GM23248 (cell line): ENCODE data around the gene HSD3B2. TPM values are rescaled to one million over a fixed set of nuclear protein-coding genes. Genes with fewer than 3 reads are reported as not detected.
A peak's percentile ranks its signal among the peaks of the same experiment; 100 is the strongest.

Experiments
- DNase-seq: peaks from one replicate; pipeline ENCODE4 v3.0.0-alpha.2; 2015
- H2AFZ ChIP-seq: fragments of 200-600 bp; sonication (generic); 2 replicates; pipeline ENCODE4 v1.6.1; 2016; ENCODE audit warnings: antibody characterized with exemption
- H3F3A ChIP-seq: fragments of 200-600 bp; sonication (generic); 2 replicates; pipeline ENCODE4 v1.6.1; 2016; ENCODE audit warnings: mild to moderate bottlenecking, antibody characterized with exemption, mixed run types; ENCODE audit not compliant: insufficient read depth
- H3K27ac ChIP-seq: fragments of 200-600 bp; sonication (generic); 2 replicates; pipeline ENCODE4 v1.5.1; 2016; ENCODE audit warnings: mild to moderate bottlenecking
- H3K27me3 ChIP-seq: fragments of 200-600 bp; sonication (generic); replicated peaks from 2 replicates; pipeline ENCODE4 v1.6.1; 2016; ENCODE audit warnings: mild to moderate bottlenecking; ENCODE audit not compliant: insufficient read depth
- H3K36me3 ChIP-seq: fragments of 200-600 bp; sonication (generic); 2 replicates; pipeline ENCODE4 v1.6.1; 2016; ENCODE audit warnings: low read depth, mild to moderate bottlenecking
- H3K4me1 ChIP-seq: fragments of 200-600 bp; sonication (generic); 2 replicates; pipeline ENCODE4 v1.6.1; 2016; ENCODE audit warnings: mild to moderate bottlenecking; ENCODE audit not compliant: insufficient read depth
- H3K4me2 ChIP-seq: fragments of 200-600 bp; sonication (generic); one replicate; pipeline ENCODE4 v1.6.1; 2016; ENCODE audit warnings: mild to moderate bottlenecking; ENCODE audit not compliant: unreplicated experiment
- H3K4me3 ChIP-seq: fragments of 200-600 bp; sonication (generic); 2 replicates; pipeline ENCODE4 v1.5.1; 2016; ENCODE audit warnings: mild to moderate bottlenecking
- H3K79me2 ChIP-seq: fragments of 200-600 bp; sonication (generic); 2 replicates; pipeline ENCODE4 v1.6.1; 2016; ENCODE audit warnings: mild to moderate bottlenecking; ENCODE audit not compliant: insufficient read depth
- H3K9ac ChIP-seq: fragments of 200-600 bp; sonication (generic); 2 replicates; pipeline ENCODE4 v1.6.1; 2016; ENCODE audit warnings: mild to moderate bottlenecking
- H3K9me2 ChIP-seq: fragments of 200-600 bp; sonication (generic); 2 replicates; pipeline ENCODE4 v1.6.1; 2016; ENCODE audit warnings: mixed run types, mild to moderate bottlenecking, moderate library complexity; ENCODE audit not compliant: insufficient read depth
- H3K9me3 ChIP-seq: fragments of 200-600 bp; sonication (generic); one replicate; pipeline ENCODE4 v1.6.1; 2017; ENCODE audit warnings: low read depth
- H4K20me1 ChIP-seq: fragments of 200-600 bp; sonication (generic); 2 replicates; pipeline ENCODE4 v1.6.0; 2016; ENCODE audit not compliant: insufficient read depth
- EZH2 ChIP-seq: fragments of 200-600 bp; sonication (generic); IDR thresholded peaks from 2 replicates; pipeline ENCODE4 v1.6.1; 2018; ENCODE audit warnings: antibody characterized with exemption, mild to moderate bottlenecking; ENCODE audit not compliant: insufficient read depth, poor library complexity, severe bottlenecking
- EZH2phosphoT487 ChIP-seq: fragments of 200-600 bp; sonication (generic); IDR thresholded peaks from 2 replicates; pipeline ENCODE4 v1.6.1; 2018; ENCODE audit warnings: antibody characterized with exemption, moderate library complexity, mild to moderate bottlenecking, low read depth; ENCODE audit not compliant: insufficient read depth
- WGBS, 2 experiments: methylation state at CpG; one replicate each; pipeline ENCODE4 v1.1.6; 2015 to 2017; ENCODE audit warnings: low lambda C conversion rate in 2 of 2, low coverage in 1 of 2; ENCODE audit errors: missing lambda C conversion rate in 2 of 2; 5-methylcytosine and 5-hydroxymethylcytosine counted together
- in situ Hi-C: fragments of 300-500 bp; cut with MboI; formaldehyde crosslinking; loops from 2 replicates; pipeline ENCODE4 v1.15.0; 2020
- polyA plus RNA-seq: library from polyadenylated mRNA; unstranded; fragments of >200 nt; fragmentation: Nextera tagmentation; extraction: Ambion mirVana; gene quantifications from 2 replicates; pipeline ENCODE4 v1.2.1, GENCODE V29; 2016
- total RNA-seq: library from RNA; depleted of rRNA; stranded (reverse); fragments of >200 nt; shearing (Covaris generic); gene quantifications from 2 replicates; pipeline ENCODE4 v1.2.3, GENCODE V29; 2014

Gene HSD3B2
- total and polyA plus RNA-seq, 2 experiments from 2014 or later: not detected

DNA sequence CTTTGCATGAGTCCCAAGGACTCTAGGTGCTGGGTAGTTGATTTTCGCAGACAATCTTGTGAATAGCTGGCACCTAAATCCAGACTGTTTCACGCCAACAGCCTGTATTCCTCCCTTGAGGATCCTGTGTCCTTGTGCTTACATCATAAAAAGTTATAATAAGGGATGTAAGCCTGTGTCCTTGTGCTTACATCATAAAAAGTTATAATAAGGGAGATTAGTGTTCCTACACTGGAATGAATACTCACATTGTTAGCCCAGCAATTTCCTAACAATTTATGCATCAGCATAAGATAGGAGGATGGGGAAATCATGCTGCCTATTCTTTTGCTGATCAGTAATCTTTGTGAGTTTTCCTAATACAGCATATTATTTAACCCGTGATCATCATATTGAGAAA is 4.0 kb upstream of the HSD3B2 start:
- Histone ChIP-seq H3K79me2 (no peaks in the 10 kb centered on the region), H4K20me1 (no peaks in the 10 kb centered on the region), H3K27ac (no peak overlapping the region), H3K9ac (no peak overlapping the region), H2AFZ (no peak overlapping the region), H3K4me3 (no peak overlapping the region), H3K9me2 (no peaks in the 10 kb centered on the region), H3K4me2 (no peak overlapping the region), H3K4me1 (no peaks in the 10 kb centered on the region), H3K36me3 (no peaks in the 10 kb centered on the region), H3F3A (no peaks in the 10 kb centered on the region), H3K9me3 (no peaks in the 10 kb centered on the region), H3K27me3 (peaks cover 18% of the 10 kb centered on the region)
- in situ Hi-C loops: no loop called here
- 43 to 54% methylated on average over 3 of the region's 3 CpGs for WGBS, 2 experiments
- DNase-seq: peak; percentile 24
- TF ChIP-seq EZH2phosphoT487 (no peak), EZH2 (no peak)

DNA sequence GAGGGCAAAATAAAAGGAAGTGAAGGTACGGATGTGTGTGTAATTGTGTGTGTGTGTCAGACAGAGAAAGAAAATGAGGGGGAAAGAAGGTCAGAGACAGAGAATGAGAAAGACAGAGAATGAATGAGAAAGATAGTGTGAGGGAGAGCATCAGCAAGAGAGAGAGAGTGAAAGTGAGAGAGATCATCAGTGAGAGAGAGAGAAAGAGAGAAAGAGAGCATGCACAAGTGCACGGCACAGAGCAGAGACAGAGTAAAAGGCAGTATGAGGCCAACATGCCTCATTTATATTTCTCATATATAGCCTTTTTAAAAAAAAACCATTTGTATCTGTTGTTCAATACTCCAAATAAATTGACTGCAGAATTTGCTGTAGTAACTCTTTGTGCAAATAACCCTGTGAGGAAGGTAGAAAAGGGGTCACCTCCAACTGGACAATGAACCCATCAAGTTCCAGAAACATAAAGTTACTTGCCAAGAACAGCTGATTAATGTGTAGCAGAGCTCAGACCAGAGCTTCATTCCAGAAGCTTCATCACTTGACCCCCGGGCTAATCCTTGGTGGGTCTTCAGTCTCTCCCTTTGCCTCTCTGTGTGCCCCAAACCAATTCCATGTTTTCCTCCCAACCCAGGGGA is 1.2 kb downstream of the HSD3B2 start:
- Histone ChIP-seq H3K9me2 (no peaks in the 10 kb centered on the region), H3K4me2 (no peak overlapping the region), H3K4me3 (no peak overlapping the region), H3K9ac (no peak overlapping the region), H3K27me3 (peaks cover 26% of the 10 kb centered on the region), H3F3A (no peaks in the 10 kb centered on the region), H3K9me3 (no peaks in the 10 kb centered on the region), H3K27ac (no peak overlapping the region), H3K4me1 (no peaks in the 10 kb centered on the region), H3K79me2 (no peaks in the 10 kb centered on the region), H4K20me1 (no peaks in the 10 kb centered on the region), H2AFZ (no peak overlapping the region), H3K36me3 (no peaks in the 10 kb centered on the region)
- TF ChIP-seq EZH2: no peak
- no peak for TF ChIP-seq EZH2phosphoT487
- in situ Hi-C loops: no loop called here
- WGBS, 2 experiments: 46 to 58% methylated on average over 3 of the region's 3 CpGs
- DNase-seq: no peak

DNA sequence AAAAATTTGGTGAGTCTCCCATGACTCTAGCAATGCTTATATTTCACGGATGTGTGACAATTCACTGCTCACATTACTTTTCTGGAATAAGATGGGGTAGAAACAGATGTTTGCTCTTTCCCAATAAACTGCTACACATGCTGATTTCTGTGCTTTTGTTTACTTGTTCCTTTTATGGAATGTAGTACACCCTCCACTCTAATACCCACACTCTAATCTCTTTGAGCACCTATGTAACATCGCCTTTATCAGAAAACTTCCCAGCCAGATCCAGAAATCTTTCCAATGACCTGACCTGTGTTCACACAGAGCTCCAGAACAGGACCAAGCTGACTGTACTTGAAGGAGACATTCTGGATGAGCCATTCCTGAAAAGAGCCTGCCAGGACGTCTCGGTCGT is 4.2 kb downstream of the HSD3B2 start:
- Histone ChIP-seq H3K27me3 (peaks cover 20% of the 10 kb centered on the region), H2AFZ (no peak overlapping the region), H3K36me3 (no peaks in the 10 kb centered on the region), H3K27ac (no peak overlapping the region), H3K4me3 (no peak overlapping the region), H3K4me2 (no peak overlapping the region), H4K20me1 (no peaks in the 10 kb centered on the region), H3K4me1 (no peaks in the 10 kb centered on the region), H3K9me3 (no peaks in the 10 kb centered on the region), H3K9ac (no peak overlapping the region), H3F3A (no peaks in the 10 kb centered on the region), H3K9me2 (no peaks in the 10 kb centered on the region), H3K79me2 (no peaks in the 10 kb centered on the region)
- no peak for DNase-seq
- TF ChIP-seq EZH2phosphoT487 (no peak), EZH2 (no peak)
- in situ Hi-C loops: no loop called here
- WGBS, 2 experiments: 63 to 69% methylated on average over 5 of the region's 5 CpGs

DNA sequence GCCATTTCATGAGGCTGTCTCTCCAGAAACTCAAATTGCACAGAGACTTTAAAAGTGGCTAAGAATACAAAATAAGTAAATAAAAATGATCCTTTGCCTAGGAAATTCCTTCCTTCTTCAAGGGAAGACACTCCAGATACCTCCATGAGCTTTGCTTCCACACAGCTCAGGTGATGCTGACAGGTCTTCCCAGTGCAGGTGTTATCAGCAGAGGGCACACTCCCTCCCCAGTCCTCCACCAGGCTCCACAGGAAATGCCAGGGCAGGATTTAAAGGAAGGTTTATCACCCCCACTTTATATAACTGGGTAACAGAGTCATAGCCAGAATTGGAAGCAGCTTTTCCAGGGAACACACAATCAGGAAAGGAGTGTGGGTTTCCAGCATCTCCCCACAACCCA is 5.7 kb downstream of the HSD3B2 start:
- H3K9me2 ChIP-seq: no peaks in the 10 kb centered on the region
- H3K36me3 ChIP-seq: no peaks in the 10 kb centered on the region
- no peaks in the 10 kb centered on the region for H3K9me3 ChIP-seq
- H3K27me3 ChIP-seq: peaks cover 12% of the 10 kb centered on the region
- H3K27ac ChIP-seq: no peak overlapping the region
- no peak for DNase-seq
- no peaks in the 10 kb centered on the region for H4K20me1 ChIP-seq
- H3F3A ChIP-seq: no peaks in the 10 kb centered on the region
- no peak overlapping the region for H2AFZ ChIP-seq
- no peaks in the 10 kb centered on the region for H3K4me1 ChIP-seq
- no peak overlapping the region for H3K4me3 ChIP-seq
- H3K79me2 ChIP-seq: no peaks in the 10 kb centered on the region
- in situ Hi-C loops: no loop called here
- H3K9ac ChIP-seq: no peak overlapping the region
- TF ChIP-seq EZH2: no peak
- TF ChIP-seq EZH2phosphoT487: no peak
- H3K4me2 ChIP-seq: no peak overlapping the region

DNA sequence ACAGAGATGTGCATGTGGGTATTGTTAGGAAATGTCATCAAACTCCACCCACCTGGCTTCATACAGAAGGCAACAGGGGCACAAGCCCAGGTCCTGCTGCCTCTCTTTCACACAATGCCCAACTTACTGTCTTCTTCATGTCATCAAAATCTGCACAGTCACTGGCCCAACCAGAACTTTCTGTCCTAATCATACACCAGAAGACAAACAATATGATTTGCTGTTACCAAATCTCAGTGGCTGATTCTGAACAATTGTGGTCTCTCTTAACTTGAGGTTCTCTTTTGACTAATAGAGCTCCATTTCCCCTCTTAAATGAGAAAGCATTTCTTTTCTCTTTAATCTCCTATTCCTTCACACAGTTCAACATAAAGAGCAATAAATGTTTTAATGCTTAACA is 7.7 kb downstream of the HSD3B2 start:
- TF ChIP-seq EZH2 (no peak), EZH2phosphoT487 (no peak)

More for the DNA sequence above, 7.7 kb downstream of the HSD3B2 start:
- in situ Hi-C loops: no loop called here
- Histone ChIP-seq H3K36me3 (no peaks in the 10 kb centered on the region), H3K4me2 (no peak overlapping the region), H3F3A (no peaks in the 10 kb centered on the region), H3K9me3 (no peaks in the 10 kb centered on the region), H3K4me3 (no peak overlapping the region), H3K4me1 (no peaks in the 10 kb centered on the region), H3K27ac (no peak overlapping the region), H3K27me3 (peaks cover 4% of the 10 kb centered on the region; the same call in 1 of the 2 replicates), H3K9me2 (no peaks in the 10 kb centered on the region), H2AFZ (no peak overlapping the region), H3K79me2 (no peaks in the 10 kb centered on the region), H4K20me1 (no peaks in the 10 kb centered on the region), H3K9ac (no peak overlapping the region)
- no peak for DNase-seq
